Thoracic aorta (tissue), 2 donors: ENCODE measurements around the gene CRTC1. TPM values are rescaled to one million over a fixed set of nuclear protein-coding genes. Genes with fewer than 3 reads are reported as not detected.
"Not testable (repeated sequence)": the region's sequence is repeated elsewhere in the genome, so short reads cannot be mapped to it uniquely, and the experiment has no call there.

Source experiments
- ATAC-seq: fragments of 150-250 bp; one replicate; pipeline ENCODE4 v1.8.0; 2017; ENCODE audit warnings: low read depth; ENCODE audit not compliant: insufficient number of reproducible peaks, low FRiP score
- DNase-seq: peaks from one replicate; pipeline ENCODE4 v3.0.0-alpha.2; 2020; ENCODE audit warnings: low spot score
- H3K27ac ChIP-seq, 2 donors: fragments of 200-600 bp; sonication (generic); 1 replicate in 1 of 2; 2 replicates in 1 of 2; pipeline ENCODE4 v1.5.1; 2016; ENCODE audit warnings: mild to moderate bottlenecking in 2 of 2, moderate library complexity in 2 of 2
- H3K27me3 ChIP-seq: fragments of 200-600 bp; sonication (generic); replicated peaks from 2 replicates; pipeline ENCODE4 v1.6.0; 2016; ENCODE audit warnings: mild to moderate bottlenecking; ENCODE audit not compliant: insufficient read depth
- H3K36me3 ChIP-seq: fragments of 200-600 bp; sonication (generic); one replicate; pipeline ENCODE4 v1.5.1; 2016
- H3K4me1 ChIP-seq, 2 donors: fragments of 200-600 bp; sonication (generic); 1 replicate in 1 of 2; 2 replicates in 1 of 2; pipeline versions ENCODE4 v1.5.1 to v1.6.0; 2016; ENCODE audit warnings: low read depth in 2 of 2, mild to moderate bottlenecking in 1 of 2; ENCODE audit not compliant: control insufficient read depth in 1 of 2
- H3K4me3 ChIP-seq: fragments of 200-600 bp; sonication (generic); 2 replicates; pipeline ENCODE4 v1.5.1; 2016; ENCODE audit warnings: mild to moderate bottlenecking
- H3K9me3 ChIP-seq: fragments of 200-600 bp; sonication (generic); 2 replicates; pipeline ENCODE4 v1.5.1; 2016
- CTCF ChIP-seq: fragments of 200-600 bp; sonication (generic); IDR thresholded peaks from one replicate; pipeline ENCODE4 v1.5.1; 2019; ENCODE audit warnings: antibody characterized with exemption
- total RNA-seq, 2 donors: library from RNA; depleted of rRNA; stranded (reverse); fragments of >200 nt; gene quantifications; one replicate each; pipeline versions ENCODE4 v1.1.0 to v1.2.3, GENCODE V29; 2016

Gene CRTC1
- total RNA-seq, 2 donors from 2014 or later = 8.7 to 11.2 TPM

GRCh38 chr19:18804643-18805042 is 121.2 kb downstream of the CRTC1 start:
- ATAC-seq (no peak), DNase-seq (no peak)
- no peak overlapping the region for H3K27ac ChIP-seq
- no peak overlapping the region for H3K4me3 ChIP-seq
- H3K9me3 ChIP-seq = no peaks in the 10 kb centered on the region
- TF ChIP-seq CTCF = no peak
- no peaks in the 10 kb centered on the region for H3K36me3 ChIP-seq
- peaks cover 1 to 12% of the 10 kb centered on the region in 2 donors for H3K4me1 ChIP-seq
- H3K27me3 ChIP-seq = no peaks in the 10 kb centered on the region

- H3K36me3 ChIP-seq = no peaks in the 10 kb centered on the region
- H3K27me3 ChIP-seq = no peaks in the 10 kb centered on the region
- no peak overlapping the region for H3K27ac ChIP-seq
- no peak overlapping the region for H3K4me3 ChIP-seq
- H3K4me1 ChIP-seq = peaks cover 7 to 20% of the 10 kb centered on the region in 2 donors
- ATAC-seq = no peak
- no peak for DNase-seq
- no peaks in the 10 kb centered on the region for H3K9me3 ChIP-seq
- no peak for TF ChIP-seq CTCF
These were observed 124.4 kb downstream of the CRTC1 start for GRCh38 chr19:18807861-18808331.

- ATAC-seq (peak; percentile 63), DNase-seq (no peak)
- H3K27ac ChIP-seq = peak overlapping the region; percentile 59 to 64
- H3K4me1 ChIP-seq = peaks cover 9 to 30% of the 10 kb centered on the region in 2 donors
- no peaks in the 10 kb centered on the region for H3K27me3 ChIP-seq
- no peaks in the 10 kb centered on the region for H3K36me3 ChIP-seq
- H3K4me3 ChIP-seq = peak overlapping the region; percentile 37
- H3K9me3 ChIP-seq = no peaks in the 10 kb centered on the region
- no peak for TF ChIP-seq CTCF
These were observed 125.8 kb downstream of the CRTC1 start for GRCh38 chr19:18809149-18809868.

- H3K27me3 ChIP-seq, ATAC-seq, H3K9me3 ChIP-seq, H3K4me3 ChIP-seq, DNase-seq, H3K36me3 ChIP-seq, H3K27ac ChIP-seq: not testable (repeated sequence)
- H3K4me1 ChIP-seq = peaks cover 9 to 33% of the 10 kb centered on the region in 2 donors
These were observed 128.2 kb downstream of the CRTC1 start for GRCh38 chr19:18811638-18812037.

GRCh38 chr19:18814063-18814462 is 130.6 kb downstream of the CRTC1 start:
- no peaks in the 10 kb centered on the region for H3K36me3 ChIP-seq
- peak; percentile 23 for TF ChIP-seq CTCF
- no peak overlapping the region for H3K4me3 ChIP-seq
- no peaks in the 10 kb centered on the region for H3K9me3 ChIP-seq
- no peak for DNase-seq
- no peaks in the 10 kb centered on the region for H3K27me3 ChIP-seq
- no peak overlapping the region for H3K27ac ChIP-seq
- ATAC-seq = peak; percentile 71
- H3K4me1 ChIP-seq = peaks cover 9 to 24% of the 10 kb centered on the region in 2 donors
